ENCODE measurements around the gene LCE2A.
"Not testable (repeated sequence)": the region's sequence is repeated elsewhere in the genome, so short reads cannot be mapped to it uniquely, and the experiment has no call there.

The LCE2A gene

GRCh38 chr1:152697701-152698600, at the start of gene LCE2A:
Gene LCE2A, plus strand, starts transcription at chr1:152698345. Its CDS starts 557 bp downstream, at chr1:152698902.
- DNase-seq (ENCODE audit: low read depth in 3 of 3, low spot score in 1 of 3), result no peak

- peak in 1 of 3 donors; percentile 12 for DNase-seq (ENCODE audit: low read depth in 3 of 3, low spot score in 1 of 3)
Observed at GRCh38 chr1:152654110-152654509, 44.0 kb upstream of the LCE2A start.

GRCh38 chr1:152656459-152656858, 41.7 kb upstream of the LCE2A start:
- DNase-seq (ENCODE audit: low read depth in 3 of 3, low spot score in 1 of 3), result no peak

- no peak for DNase-seq (ENCODE audit: low read depth in 3 of 3, low spot score in 1 of 3)
Observed at GRCh38 chr1:152657677-152658076, 40.5 kb upstream of the LCE2A start.

- no peak for DNase-seq (ENCODE audit: low read depth in 3 of 3, low spot score in 1 of 3)
Observed at GRCh38 chr1:152658649-152659048, 39.5 kb upstream of the LCE2A start.

- DNase-seq (ENCODE audit: low read depth in 3 of 3, low spot score in 1 of 3), result no peak
Observed at GRCh38 chr1:152663098-152663497, 35.0 kb upstream of the LCE2A start, which contains the start of gene LCE2D. Gene LCE2D, plus strand, starts transcription at chr1:152663380. Its CDS starts 726 bp downstream, at chr1:152664106.

GRCh38 chr1:152666171-152666570, 32.0 kb upstream of the LCE2A start:
- not testable (repeated sequence) for DNase-seq (ENCODE audit: low read depth in 3 of 3, low spot score in 1 of 3)

GRCh38 chr1:152667648-152668047, 30.5 kb upstream of the LCE2A start:
- DNase-seq (ENCODE audit: low read depth in 3 of 3, low spot score in 1 of 3), result no peak

GRCh38 chr1:152673016-152673415, 25.1 kb upstream of the LCE2A start:
- DNase-seq (ENCODE audit: low read depth in 3 of 3, low spot score in 1 of 3), result no peak

GRCh38 chr1:152674983-152675382, 23.2 kb upstream of the LCE2A start, which contains the start of gene LCE2C:
Gene LCE2C, plus strand, starts transcription at chr1:152675279. Its CDS starts 737 bp downstream, at chr1:152676016.
- DNase-seq (ENCODE audit: low read depth in 3 of 3, low spot score in 1 of 3), result not testable (repeated sequence)

- no peak for DNase-seq (ENCODE audit: low read depth in 3 of 3, low spot score in 1 of 3)
Observed at GRCh38 chr1:152679459-152679858, 18.7 kb upstream of the LCE2A start.

- DNase-seq (ENCODE audit: low read depth in 3 of 3, low spot score in 1 of 3), result no peak
Observed at GRCh38 chr1:152681616-152682015, 16.5 kb upstream of the LCE2A start.

- no peak for DNase-seq (ENCODE audit: low read depth in 3 of 3, low spot score in 1 of 3)
Observed at GRCh38 chr1:152683846-152684245, 14.3 kb upstream of the LCE2A start.

GRCh38 chr1:152685823-152686222, 12.3 kb upstream of the LCE2A start, which contains the start of gene LCE2B:
Gene LCE2B, plus strand, starts transcription at chr1:152686123. Its CDS starts 721 bp downstream, at chr1:152686844.
- not testable (repeated sequence) for DNase-seq (ENCODE audit: low read depth in 3 of 3, low spot score in 1 of 3)

- no peak for DNase-seq (ENCODE audit: low read depth in 3 of 3, low spot score in 1 of 3)
Observed at GRCh38 chr1:152699746-152700145, 1.6 kb downstream of the LCE2A start.

- DNase-seq (ENCODE audit: low read depth in 3 of 3, low spot score in 1 of 3), result no peak
Observed at GRCh38 chr1:152707860-152708259, 9.7 kb downstream of the LCE2A start, which contains the start of gene LCE4A. Gene LCE4A, plus strand, starts transcription at chr1:152708160. Its CDS starts 916 bp downstream, at chr1:152709076.

- no peak for DNase-seq (ENCODE audit: low read depth in 3 of 3, low spot score in 1 of 3)
Observed at GRCh38 chr1:152718238-152718637, 20.1 kb downstream of the LCE2A start.

- DNase-seq (ENCODE audit: low read depth in 3 of 3, low spot score in 1 of 3), result no peak
Observed at GRCh38 chr1:152725261-152725660, 27.1 kb downstream of the LCE2A start.

- DNase-seq (ENCODE audit: low read depth in 3 of 3, low spot score in 1 of 3), result no peak
Observed at GRCh38 chr1:152728986-152729385, 30.8 kb downstream of the LCE2A start.

GRCh38 chr1:152735648-152736047, 37.5 kb downstream of the LCE2A start:
- DNase-seq (ENCODE audit: low read depth in 3 of 3, low spot score in 1 of 3), result no peak

- no peak for DNase-seq (ENCODE audit: low read depth in 3 of 3, low spot score in 1 of 3)
Observed at GRCh38 chr1:152737997-152738396, 39.9 kb downstream of the LCE2A start.

- DNase-seq (ENCODE audit: low read depth in 3 of 3, low spot score in 1 of 3), result no peak
Observed at GRCh38 chr1:152739841-152740240, 41.7 kb downstream of the LCE2A start.

All from stimulated activated CD4-positive, alpha-beta T cell treated with anti-CD3 and anti-CD28 coated beads, TNF-alpha, amount 100 ng/mL, for 1 hour (primary cell).